H7 (cell line): Measurements from ENCODE around the gene DEPP1. TPM values are rescaled to one million over a fixed set of nuclear protein-coding genes. Genes with fewer than 3 reads are reported as not detected.
A peak's percentile ranks its signal among the peaks of the same experiment; 100 is the strongest.

Source experiments
- DNase-seq: peaks from one replicate; pipeline ENCODE4 v3.0.0; 2012
- H3K27me3 ChIP-seq: 2 replicates; pipeline ENCODE4 v1.6.0; 2011; ENCODE audit warnings: mild to moderate bottlenecking, low read length; ENCODE audit not compliant: control insufficient read depth, insufficient read depth
- H3K36me3 ChIP-seq: replicated peaks from 2 replicates; pipeline ENCODE4 v1.5.1; 2011; ENCODE audit warnings: low read length; ENCODE audit not compliant: control insufficient read depth, insufficient read depth
- H3K4me3 ChIP-seq: 2 replicates; pipeline ENCODE4 v1.5.1; 2011; ENCODE audit warnings: low read depth, mild to moderate bottlenecking, control low read depth, low read length, moderate library complexity; ENCODE audit not compliant: insufficient read depth
- total RNA-seq: library from RNA; depleted of rRNA; stranded (reverse); fragments of >200 nt; shearing (Covaris generic); gene quantifications from 2 replicates; pipeline ENCODE4 v1.2.3, GENCODE V29; 2014

DEPP1 gene
- total RNA-seq, 1 experiment from 2014 or later = 0.28 TPM

DNA sequence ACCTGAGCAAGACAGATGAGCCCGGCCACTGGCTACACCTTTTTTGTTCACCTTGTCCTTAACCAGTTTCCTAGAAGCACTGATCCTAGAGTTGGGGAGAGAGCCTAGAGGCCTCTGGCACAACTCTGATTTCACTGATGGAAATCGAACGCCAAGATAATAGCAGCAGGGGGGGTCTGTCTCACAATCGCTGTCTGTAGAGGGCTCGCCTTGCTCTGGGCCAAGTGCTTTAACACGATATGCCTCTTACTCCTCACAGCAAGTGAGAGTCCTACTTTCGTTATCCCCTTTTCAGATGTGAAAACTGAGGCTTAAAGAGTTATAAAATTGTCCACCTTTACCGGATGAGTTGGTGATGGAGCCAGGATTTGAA lies 18.5 kb downstream of the DEPP1 start:
- Histone ChIP-seq H3K36me3 (no peaks in the 10 kb centered on the region), H3K4me3 (peak overlapping the region; percentile 67), H3K27me3 (peaks cover 5% of the 10 kb centered on the region)
- peak; percentile 60 for DNase-seq

DNA sequence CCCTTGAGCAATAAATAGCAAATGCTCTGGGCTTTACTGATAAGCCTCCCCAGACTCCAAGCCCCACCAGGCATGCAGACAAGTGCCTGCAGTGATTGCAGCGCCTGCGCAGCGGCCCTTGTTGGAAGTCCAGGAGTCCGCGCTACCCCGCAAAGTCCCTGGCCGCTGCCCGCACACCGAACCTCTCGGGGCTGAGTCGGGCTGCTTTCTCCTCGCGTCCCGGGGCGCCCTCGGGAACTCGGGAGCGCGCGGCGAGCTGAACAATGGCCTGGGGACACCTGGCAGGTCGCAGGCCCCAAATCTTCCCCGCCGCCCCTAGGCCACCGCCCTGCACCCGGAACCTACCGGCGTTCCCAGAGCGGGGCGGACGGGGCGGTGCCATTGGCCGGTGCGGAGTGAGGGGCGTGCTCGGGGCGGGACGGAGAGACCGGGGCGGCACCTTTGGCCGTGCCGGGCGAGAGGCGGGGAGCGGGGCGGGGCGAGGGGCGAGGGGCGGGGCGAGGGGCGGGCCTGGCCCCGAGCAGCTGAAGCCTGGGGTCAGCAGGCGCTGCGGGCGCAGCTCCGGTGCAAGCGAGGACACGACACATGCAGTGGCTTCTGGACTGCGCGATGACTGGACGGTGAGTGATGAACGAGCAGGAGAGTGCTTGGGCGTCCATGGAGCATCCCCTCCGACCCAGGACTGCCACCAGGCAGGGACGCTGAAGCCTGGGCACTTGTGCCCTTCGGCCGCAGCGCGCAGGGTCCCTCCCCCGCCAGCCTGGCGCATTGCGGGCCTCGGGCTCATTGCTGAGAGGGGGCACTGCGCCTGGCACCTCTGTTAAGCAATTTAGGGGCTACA lies 19.1 kb downstream of the DEPP1 start, which contains the start of gene RASSF4:
TSS of gene RASSF4 (plus strand) at position 556 of the 841 bp plus-strand sequence. CDS start 10,401 bp downstream, outside the sequence.
- no peaks in the 10 kb centered on the region for H3K36me3 ChIP-seq
- peaks cover 5% of the 10 kb centered on the region for H3K27me3 ChIP-seq
- DNase-seq = peak; percentile 99
- H3K4me3 ChIP-seq = peak within 1 kb of the TSS; percentile 74

DNA sequence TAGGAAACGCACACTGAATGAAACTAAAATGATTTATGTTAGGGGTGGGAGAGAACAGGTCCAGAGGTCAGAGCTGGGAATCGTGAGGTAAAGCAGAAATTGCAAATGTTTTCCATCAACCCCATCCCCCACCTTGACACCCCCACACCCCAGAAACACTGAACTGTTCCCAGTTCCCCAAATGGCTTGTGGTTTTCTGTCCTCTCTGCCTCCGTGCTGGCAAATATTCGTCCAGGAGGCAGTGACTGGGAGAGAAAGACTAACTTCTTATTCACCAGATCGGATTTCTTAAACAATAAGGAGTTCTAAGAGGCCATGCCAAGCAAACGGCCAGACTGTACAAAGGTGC lies 19.7 kb downstream of the DEPP1 start:
- DNase-seq = peak; percentile 31
- Histone ChIP-seq H3K36me3 (no peaks in the 10 kb centered on the region), H3K4me3 (peak overlapping the region; percentile 74), H3K27me3 (peaks cover 5% of the 10 kb centered on the region)

DNA sequence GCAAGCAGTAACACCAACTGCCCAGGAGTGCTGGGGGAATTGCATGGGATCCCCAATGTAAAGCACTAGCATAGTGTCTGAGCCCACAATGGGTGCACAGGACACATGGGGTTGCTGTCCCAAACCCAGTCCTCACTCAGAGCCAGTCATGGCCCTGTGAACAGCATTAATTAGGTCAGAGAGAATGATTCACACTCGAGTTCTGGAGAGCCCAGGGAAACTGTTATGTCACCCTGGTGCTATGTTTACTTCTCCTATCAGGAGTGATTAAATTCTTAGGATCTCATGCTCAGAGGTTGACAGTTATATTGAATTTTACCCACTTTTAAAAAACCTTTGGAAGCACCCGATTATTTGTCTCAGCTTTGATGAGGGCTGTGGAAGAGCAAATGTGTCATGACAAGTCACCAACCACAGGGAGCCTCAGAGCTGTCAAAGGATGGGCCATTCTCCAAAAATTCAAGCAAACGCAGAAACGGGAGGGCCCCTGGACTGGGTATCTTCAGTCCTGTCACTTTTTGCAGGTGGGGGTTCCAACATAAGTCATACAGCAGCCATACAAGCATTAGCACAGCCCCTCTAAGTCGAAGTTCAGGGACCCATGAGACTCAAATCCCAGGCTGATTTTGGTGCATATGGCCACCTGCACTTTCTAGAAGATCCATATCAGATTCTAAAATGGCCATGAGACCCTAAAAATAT lies 20.3 kb downstream of the DEPP1 start:
- Histone ChIP-seq H3K36me3 (no peaks in the 10 kb centered on the region), H3K27me3 (peaks cover 5% of the 10 kb centered on the region), H3K4me3 (peak overlapping the region; percentile 74)
- peak; percentile 11 for DNase-seq

DNA sequence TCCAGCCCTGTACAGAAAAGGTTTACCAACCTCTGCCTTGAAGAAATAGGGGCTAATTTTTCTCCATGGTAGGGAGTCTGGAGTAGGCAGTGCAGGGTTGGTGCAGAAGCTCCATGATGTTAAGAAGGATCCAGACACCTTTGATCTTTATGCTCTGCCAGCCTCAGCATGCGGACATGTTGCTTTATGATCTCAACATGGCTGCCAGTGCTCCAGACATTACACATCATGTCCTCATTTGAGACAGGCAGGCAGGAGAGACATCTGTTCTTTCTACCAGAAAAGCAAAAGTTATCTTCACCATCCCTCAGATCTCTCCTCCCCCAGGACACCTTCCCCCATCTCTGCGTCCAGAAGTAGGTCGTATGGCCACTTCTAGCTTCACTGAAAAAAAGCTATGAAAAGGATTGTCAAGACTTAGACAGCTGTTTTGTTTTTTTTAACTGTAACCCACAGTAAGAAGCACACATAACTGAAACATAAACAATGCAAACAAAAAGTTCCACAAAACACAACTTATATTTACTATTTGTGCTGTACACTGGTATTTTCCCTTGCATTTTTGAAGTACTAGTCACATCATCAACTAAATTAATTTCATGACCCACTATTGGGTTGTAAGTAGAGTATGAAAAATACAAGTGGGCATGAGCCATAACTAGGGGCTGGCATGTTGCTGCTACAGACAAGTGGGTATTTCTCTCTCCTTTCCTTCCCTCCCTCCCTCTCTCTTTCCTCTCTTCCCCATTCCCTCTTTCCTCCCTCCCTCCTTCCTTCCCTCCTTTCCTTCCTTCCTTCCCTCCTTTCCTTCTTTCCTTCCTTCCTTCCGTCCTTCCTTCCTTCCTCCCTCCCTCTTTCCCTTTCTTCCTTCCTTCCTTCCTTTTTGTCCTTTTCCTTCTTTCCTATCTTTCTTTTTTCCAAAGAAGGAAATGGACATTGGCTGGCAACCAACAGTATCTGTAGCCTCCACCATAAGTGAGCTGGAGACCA lies 21.6 kb downstream of the DEPP1 start:
- H3K4me3 ChIP-seq = no peak overlapping the region
- H3K27me3 ChIP-seq = peaks cover 5% of the 10 kb centered on the region
- H3K36me3 ChIP-seq = no peaks in the 10 kb centered on the region
- no peak for DNase-seq

DNA sequence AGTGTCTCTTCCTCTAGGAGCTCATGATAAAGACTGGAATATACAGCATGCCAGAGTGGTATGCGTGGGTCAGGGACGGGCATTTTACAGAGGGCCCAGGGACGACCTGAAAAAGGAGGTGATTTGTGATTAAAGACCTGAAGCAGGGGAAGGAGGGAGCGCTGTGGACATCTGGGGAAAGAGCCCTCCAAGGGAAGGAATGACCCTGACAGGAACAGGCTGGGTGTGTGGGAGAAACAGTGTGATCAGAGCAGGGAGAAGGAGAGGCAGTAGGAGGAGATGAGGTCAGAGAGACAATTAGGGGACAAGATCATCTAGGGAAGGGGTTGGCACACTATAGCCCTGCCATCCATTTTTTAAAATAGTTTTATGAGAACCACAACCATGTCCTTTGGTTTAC lies 22.4 kb downstream of the DEPP1 start:
- Histone ChIP-seq H3K27me3 (peaks cover 5% of the 10 kb centered on the region), H3K36me3 (no peaks in the 10 kb centered on the region)
- DNase-seq = no peak

DNA sequence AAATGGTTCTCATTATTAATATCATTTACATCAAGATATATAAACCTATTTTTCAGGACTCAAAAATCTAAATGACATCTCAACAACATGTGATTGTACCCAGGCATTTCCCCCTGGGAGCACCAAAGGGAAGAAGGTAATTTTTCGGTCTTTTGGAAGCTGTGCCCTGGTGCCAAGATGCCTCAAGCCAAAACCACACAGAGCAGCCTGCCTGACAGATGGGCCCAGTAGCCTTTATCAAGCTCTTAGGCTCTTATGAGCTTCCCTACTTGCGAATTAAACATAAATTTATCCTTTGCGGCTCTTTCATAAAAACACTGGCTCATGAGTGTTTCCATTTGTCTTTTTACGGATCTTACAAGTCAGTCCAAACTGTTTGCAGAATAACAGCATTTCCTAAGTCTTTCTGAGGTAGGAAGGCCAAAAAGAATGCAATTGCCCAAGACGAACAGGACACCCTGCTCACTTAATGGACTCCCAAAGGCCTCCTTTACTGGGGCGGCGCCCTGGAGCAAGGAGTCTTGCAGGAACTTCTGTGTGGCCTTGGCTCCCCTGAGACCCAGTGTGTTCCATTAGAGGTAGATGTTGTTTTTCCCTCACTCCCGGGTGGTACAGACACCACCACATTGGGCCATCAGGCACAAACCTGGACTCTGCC lies 23.1 kb downstream of the DEPP1 start:
- peaks cover 5% of the 10 kb centered on the region for H3K27me3 ChIP-seq
- H3K4me3 ChIP-seq = no peak overlapping the region
- no peaks in the 10 kb centered on the region for H3K36me3 ChIP-seq
- no peak for DNase-seq

More for the DNA sequence above, 22.4 kb downstream of the DEPP1 start:
- H3K4me3 ChIP-seq = no peak overlapping the region

DNA sequence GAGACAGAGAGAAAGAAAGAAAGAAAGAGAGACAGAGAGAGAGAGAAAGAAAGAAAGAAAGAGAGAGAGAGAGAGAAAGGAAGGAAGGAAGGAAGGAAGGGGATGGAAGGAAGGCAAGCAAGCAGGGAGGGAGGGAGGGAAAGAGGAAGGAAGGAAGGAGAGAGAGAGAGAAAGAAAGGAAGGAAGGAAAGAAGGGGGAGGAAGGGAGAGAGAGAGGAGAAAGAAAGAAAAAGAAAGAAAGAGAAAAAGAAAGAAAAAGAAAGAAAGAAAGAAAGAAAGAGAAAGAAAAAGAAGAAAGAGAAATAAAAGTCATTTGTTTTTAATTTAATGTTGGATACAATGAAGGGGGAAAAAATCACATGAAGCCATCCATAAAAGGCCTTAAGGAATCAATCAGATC lies 23.6 kb downstream of the DEPP1 start:
- DNase-seq = no peak
- Histone ChIP-seq H3K36me3 (no peaks in the 10 kb centered on the region), H3K4me3 (no peak overlapping the region), H3K27me3 (peaks cover under 1% of the 10 kb centered on the region)

DNA sequence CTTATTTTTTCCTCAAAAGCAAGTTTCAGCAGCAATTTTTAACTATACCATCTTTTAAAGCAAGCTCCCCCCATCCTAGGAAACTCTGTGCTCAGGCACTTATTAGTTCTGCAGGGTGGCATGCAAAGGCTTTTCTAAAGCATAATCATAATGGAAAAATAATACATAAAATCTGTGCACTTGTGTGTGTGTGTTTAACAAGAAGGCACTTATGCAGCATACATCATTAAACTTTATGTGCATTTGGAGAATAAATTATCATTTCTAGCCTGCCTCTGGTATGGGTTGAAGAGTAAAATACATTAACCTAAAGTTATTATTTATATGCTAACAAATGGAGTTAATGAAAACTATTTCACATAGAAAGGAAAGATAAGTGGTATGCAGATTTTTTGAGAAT lies 24.6 kb downstream of the DEPP1 start:
- Histone ChIP-seq H3K36me3 (no peaks in the 10 kb centered on the region), H3K27me3 (no peaks in the 10 kb centered on the region; the same call in 1 of the 2 replicates), H3K4me3 (no peak overlapping the region)
- no peak for DNase-seq

DNA sequence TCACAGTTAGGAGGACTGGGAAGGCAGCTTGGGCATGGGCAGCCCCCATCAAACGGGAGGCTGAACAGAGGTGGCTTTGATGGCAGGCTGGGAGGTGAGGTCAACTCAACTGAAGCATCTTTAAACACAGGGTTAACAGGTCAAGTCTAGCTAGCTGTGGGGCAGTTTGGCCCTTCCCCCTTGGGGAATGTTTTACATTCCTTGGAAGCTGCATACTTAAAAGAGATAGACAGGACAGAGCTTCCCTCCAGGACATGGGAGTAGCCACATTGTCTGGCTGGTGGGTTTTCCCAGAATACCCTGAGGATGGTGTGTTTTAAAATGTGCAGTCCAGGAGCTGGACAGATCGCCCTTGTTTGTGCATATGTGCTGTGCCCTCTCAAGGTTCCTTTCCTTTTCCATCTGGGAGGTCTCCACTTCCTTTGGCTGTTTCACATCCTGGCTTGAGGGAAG lies 25.8 kb downstream of the DEPP1 start:
- no peak for DNase-seq
- no peak overlapping the region for H3K4me3 ChIP-seq
- no peaks in the 10 kb centered on the region for H3K36me3 ChIP-seq
- no peaks in the 10 kb centered on the region for H3K27me3 ChIP-seq

DNA sequence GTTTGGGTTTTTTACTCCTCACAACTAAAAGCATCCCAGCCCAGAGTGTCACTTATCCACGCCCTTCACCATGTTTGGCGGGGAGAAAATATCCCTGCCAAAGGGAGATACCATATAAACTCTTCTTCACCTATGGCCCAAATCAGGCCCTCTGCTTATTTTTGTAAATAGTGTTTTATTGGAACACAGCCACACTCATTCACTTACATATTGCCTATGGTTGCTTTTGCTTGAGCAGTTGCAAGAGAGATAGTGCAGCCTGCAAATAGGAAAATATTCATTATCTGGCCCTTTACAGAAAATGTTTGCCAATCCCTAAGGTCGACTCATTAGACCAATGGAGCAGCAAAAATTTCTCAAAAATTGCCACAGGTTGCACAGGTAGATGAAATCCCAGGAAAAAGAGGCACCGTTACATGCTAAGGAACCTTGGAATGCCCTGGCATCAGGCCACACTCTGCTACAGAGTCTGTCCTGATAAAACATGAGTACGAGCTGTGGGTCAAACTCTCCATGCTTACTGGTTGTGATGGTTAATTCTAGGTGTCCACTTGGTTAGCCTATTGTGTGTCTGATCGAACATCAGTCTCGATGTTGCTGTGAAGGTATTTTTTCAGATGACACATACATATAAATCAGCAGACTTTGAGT lies 26.9 kb downstream of the DEPP1 start:
- Histone ChIP-seq H3K4me3 (no peak overlapping the region), H3K36me3 (no peaks in the 10 kb centered on the region), H3K27me3 (no peaks in the 10 kb centered on the region)
- DNase-seq = no peak

DNA sequence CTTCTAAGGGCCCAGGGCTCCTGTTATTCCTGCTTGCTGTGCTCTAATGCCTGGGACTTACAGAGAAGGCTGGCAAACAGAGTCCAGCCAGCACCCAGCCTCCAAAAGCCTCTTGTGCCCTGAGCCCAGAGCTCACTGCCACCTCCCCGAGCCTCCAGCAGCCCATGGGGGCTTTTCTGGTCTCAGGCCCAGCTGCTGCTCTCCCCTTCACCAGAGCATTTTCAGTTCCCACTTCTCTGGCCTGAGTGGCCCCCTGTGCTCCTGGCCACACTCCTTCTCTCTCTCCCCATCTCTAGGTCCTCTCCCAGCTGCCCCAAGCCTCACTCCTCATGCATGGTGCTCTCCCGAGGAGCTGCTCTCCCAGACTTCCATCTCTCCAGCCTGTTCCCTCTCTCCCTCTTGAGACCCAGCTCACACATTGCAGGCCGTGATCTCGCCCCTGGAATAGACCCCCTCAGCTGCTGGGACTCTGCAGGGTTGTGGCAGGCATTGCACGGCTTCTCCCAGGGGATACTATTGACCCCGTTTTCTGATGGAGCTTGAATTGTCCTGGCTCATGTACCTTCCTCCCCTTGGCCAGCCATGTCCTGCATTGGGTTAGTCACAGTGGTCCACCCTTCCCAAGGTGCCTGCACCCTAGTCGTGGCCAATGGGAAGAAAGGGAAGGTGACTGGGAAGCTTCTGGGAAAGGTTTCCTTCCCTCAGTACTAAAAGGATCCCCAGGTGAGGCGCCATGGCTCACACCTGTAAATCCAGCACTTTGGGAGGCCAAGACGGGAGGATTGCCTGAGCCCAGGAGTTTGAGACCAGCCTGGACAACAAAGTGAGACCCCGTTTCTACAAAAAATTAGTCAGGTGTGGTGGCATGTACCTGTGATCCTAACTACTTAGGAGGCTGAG lies 28.0 kb downstream of the DEPP1 start:
- Histone ChIP-seq H3K36me3 (no peaks in the 10 kb centered on the region), H3K4me3 (no peak overlapping the region), H3K27me3 (no peaks in the 10 kb centered on the region)
- DNase-seq = no peak

DNA sequence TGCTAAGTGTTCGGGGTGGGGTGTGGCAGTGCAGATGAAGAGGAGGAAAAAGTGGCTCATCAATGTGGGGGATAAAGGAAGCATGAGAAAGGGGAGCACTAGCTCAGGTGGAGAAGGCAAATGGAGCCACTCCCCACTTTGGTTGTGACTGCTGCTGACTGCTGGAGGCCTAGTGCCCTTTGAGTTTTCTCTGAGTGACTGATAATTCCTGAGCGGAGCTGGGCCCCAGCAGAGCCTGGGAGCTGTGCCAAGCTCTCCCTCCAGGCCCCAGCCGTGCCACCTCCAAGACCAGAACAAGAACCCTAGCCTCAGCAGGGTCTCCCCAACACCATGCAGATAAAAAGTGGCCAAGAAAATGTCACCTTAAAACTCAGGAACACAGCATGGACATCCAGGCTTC lies 28.7 kb downstream of the DEPP1 start:
- Histone ChIP-seq H3K27me3 (no peaks in the 10 kb centered on the region), H3K4me3 (no peak overlapping the region), H3K36me3 (no peaks in the 10 kb centered on the region)
- DNase-seq = no peak
